ENCODE measurements around the gene SMIM36.

- no peak for TF ChIP-seq POLR2AphosphoS5 (IDR thresholded peaks at IDR 0.05; ENCODE audit: low read depth)
- no peak for TF ChIP-seq CTCF (conservative IDR thresholded peaks at IDR 0.05; ENCODE audit: low read depth in 2 of 2)
- TF ChIP-seq REST (IDR thresholded peaks at IDR 0.05; ENCODE audit: unreplicated experiment): no peak
- TF ChIP-seq EZH2 (IDR thresholded peaks at IDR 0.05; ENCODE audit: low read depth, unreplicated experiment): no peak
- TF ChIP-seq JUNB (IDR thresholded peaks at IDR 0.05; ENCODE audit: unreplicated experiment): no peak
- TF ChIP-seq CREB1 (CRISPR knock-in tag; IDR thresholded peaks at IDR 0.05; ENCODE audit: low read depth): no peak
Observed at GRCh38 chr17:55454906-55455474, 56.3 kb downstream of the SMIM36 start.
